K562 (cell line): ENCODE data around the gene C8A.

Experiments
- CREM ChIP-seq: IDR thresholded peaks from 2 replicates; pipeline ENCODE4 v1.6.1; 2014; ENCODE audit warnings: antibody characterized with exemption, low read depth
- EZH2 ChIP-seq: IDR thresholded peaks from 2 replicates; pipeline ENCODE4 v1.6.1; 2012; ENCODE audit warnings: low read depth, mild to moderate bottlenecking, inconsistent platforms, low read length, borderline replicate concordance
- POLR2A ChIP-seq: fragments of 450-650 bp; conservative IDR thresholded peaks from 2 replicates; pipeline ENCODE4 v1.6.1; 2016

DNA sequence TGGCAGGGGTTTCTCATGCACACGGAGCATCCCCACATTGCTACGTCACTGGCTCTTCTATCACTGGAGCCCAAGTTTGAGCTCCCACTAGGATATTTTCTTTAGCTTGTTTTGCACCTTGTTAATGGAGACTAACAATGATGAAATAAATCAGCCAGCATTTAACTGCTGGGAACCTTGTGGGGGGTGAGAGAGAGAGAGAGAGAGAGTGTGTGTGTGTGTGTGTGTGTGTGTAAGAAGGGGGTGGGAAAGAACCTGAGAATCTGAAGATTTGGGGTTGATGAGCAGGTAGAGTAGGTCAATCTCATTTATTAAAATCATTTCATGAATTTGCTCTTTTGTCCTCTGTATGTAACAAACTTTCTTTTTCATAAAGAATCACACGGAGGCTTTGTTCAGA is 110.6 kb downstream of the C8A start:
- no peak for TF ChIP-seq EZH2
- TF ChIP-seq POLR2A, result no peak
- TF ChIP-seq CREM, result no peak
